Measurements from ENCODE around the gene PMFBP1. TPM values are rescaled to one million over a fixed set of nuclear protein-coding genes. Genes with fewer than 3 reads are reported as not detected.

PMFBP1 gene
- total RNA-seq, 4 donors from 2014 or later = 0.42 to 1.2 (median 0.51) TPM

- 83 to 94% methylated on average over 3 to 9 of the region's 9 CpGs for WGBS, 2 donors
These were observed 67.0 kb downstream of the PMFBP1 start for GRCh38 chr16:72104905-72105304.

DNA sequence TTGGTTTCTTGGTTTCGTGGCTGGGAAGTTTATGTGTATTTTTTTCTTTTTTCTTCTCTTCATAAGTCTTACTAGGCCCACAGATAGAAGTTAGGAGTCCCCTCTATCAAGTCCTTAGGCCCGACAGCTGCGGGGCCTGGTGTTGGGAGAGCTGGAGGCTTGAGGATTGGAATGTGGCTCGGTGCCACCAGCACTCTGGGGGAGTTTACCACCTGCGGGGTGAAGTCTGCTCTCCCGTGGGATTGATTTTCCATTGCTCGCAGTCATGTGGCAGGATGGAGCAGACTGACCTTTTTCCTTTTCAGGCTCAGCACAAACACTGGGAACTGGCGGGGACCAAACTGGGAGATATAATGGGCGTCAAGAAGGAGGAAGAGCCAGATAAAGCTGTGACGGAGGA, 70.8 kb downstream of the PMFBP1 start:
- TF ChIP-seq CTCF (IDR thresholded peaks at IDR 0.05) (no peak), EP300 (IDR thresholded peaks at IDR 0.05) (no peak), POLR2A (IDR thresholded peaks at IDR 0.05) (no peak)
- Histone ChIP-seq H3K4me3 (no peak overlapping the region), H3K27ac (no peak overlapping the region), H3K9me3 (no peaks in the 10 kb centered on the region), H3K27me3 (no peaks in the 10 kb centered on the region), H3K4me1 (peaks cover 0 to 2% (median 0%) of the 10 kb centered on the region in 4 donors), H3K36me3 (peaks cover 14 to 100% (median 65%) of the 10 kb centered on the region in 3 donors)
- DNase-seq (ENCODE audit: low spot score in 2 of 2) = no peak
- WGBS, 2 donors = 89 to 93% methylated on average over 10 of the region's 10 CpGs

More at GRCh38 chr16:72104905-72105304, 67.0 kb downstream of the PMFBP1 start:
- TF ChIP-seq CTCF (IDR thresholded peaks at IDR 0.05) (no peak), POLR2A (IDR thresholded peaks at IDR 0.05) (no peak), EP300 (IDR thresholded peaks at IDR 0.05) (no peak)
- DNase-seq (ENCODE audit: low spot score in 2 of 2) = no peak
- H3K36me3 ChIP-seq = peaks cover 20 to 100% (median 75%) of the 10 kb centered on the region in 3 donors
- H3K27me3 ChIP-seq = no peaks in the 10 kb centered on the region
- H3K4me1 ChIP-seq = no peaks in the 10 kb centered on the region
- no peaks in the 10 kb centered on the region for H3K9me3 ChIP-seq
- H3K27ac ChIP-seq = no peak overlapping the region
- H3K4me3 ChIP-seq = no peak overlapping the region

DNA sequence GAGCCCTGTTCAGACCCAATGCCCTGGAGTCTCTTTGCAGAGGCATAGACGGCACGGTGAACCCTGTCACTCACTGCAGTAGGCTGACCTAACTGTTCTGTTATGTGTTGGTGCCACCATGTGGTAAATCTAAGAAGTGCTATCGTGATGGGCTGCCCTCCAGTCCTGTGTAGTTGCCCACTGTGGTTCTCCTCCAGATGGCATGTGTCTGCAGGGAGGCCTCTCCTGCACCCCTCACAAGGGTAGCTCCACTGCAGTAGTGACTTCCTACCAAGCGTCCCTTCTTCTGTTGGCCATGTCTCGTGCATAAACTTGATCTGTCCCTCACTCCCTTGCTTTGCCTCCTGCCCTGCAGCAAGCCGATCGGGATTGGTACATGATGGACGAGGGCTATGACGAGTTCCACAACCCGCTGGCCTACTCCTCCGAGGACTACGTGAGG, 72.6 kb downstream of the PMFBP1 start:
- 63 to 64% methylated on average over 12 of the region's 12 CpGs for WGBS, 2 donors
- Histone ChIP-seq H3K4me1 (peaks cover 0 to 20% (median 11%) of the 10 kb centered on the region in 4 donors), H3K27ac (no peak overlapping the region), H3K36me3 (peaks cover 14 to 85% (median 53%) of the 10 kb centered on the region in 3 donors), H3K27me3 (no peaks in the 10 kb centered on the region), H3K4me3 (no peak overlapping the region), H3K9me3 (no peaks in the 10 kb centered on the region)
- DNase-seq (ENCODE audit: low spot score in 2 of 2) = peak in 1 of 2 donors; percentile 57
- TF ChIP-seq CTCF (IDR thresholded peaks at IDR 0.05) (peak; percentile 24 to 63 (median 46)), POLR2A (IDR thresholded peaks at IDR 0.05) (no peak)

DNA sequence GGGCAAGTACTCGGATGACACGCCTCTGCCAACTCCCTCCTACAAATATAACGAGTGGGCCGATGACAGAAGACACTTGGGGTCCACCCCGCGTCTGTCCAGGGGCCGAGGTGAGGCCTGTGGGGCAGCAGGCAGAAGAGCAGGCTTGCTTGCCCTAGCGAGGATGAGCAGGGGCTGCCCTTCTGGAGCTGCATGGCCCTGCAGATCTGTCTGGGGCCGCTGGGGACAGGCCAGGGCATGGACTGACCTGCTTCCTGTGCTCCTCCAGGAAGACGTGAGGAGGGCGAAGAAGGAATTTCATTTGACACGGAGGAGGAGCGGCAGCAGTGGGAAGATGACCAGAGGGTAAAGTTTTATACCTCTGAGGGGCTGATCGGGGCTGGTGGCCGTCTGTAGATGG, 73.0 kb downstream of the PMFBP1 start:
- Histone ChIP-seq H3K4me1 (peaks cover 0 to 23% (median 13%) of the 10 kb centered on the region in 4 donors), H3K36me3 (peaks cover 13 to 81% (median 50%) of the 10 kb centered on the region in 3 donors), H3K27ac (no peak overlapping the region), H3K27me3 (no peaks in the 10 kb centered on the region), H3K9me3 (no peaks in the 10 kb centered on the region), H3K4me3 (no peak overlapping the region)
- 80 to 84% methylated on average over 15 of the region's 15 CpGs for WGBS, 2 donors
- TF ChIP-seq CTCF (IDR thresholded peaks at IDR 0.05) (no peak), EP300 (IDR thresholded peaks at IDR 0.05) (no peak), POLR2A (IDR thresholded peaks at IDR 0.05) (no peak)
- no peak for DNase-seq (ENCODE audit: low spot score in 2 of 2)

- Histone ChIP-seq H3K4me1 (peaks cover 0 to 51% (median 22%) of the 10 kb centered on the region in 4 donors), H3K27me3 (no peaks in the 10 kb centered on the region), H3K36me3 (peaks cover 0 to 54% (median 17%) of the 10 kb centered on the region in 3 donors), H3K4me3 (peak overlapping the region; percentile 81 to 97 (median 85)), H3K9me3 (no peaks in the 10 kb centered on the region), H3K27ac (peak overlapping the region; percentile 81 to 95 (median 90))
- no peak for TF ChIP-seq CTCF (IDR thresholded peaks at IDR 0.05)
- TF ChIP-seq POLR2A (IDR thresholded peaks at IDR 0.05) = no peak
- TF ChIP-seq EP300 (IDR thresholded peaks at IDR 0.05) = no peak
- DNase-seq (ENCODE audit: low spot score in 2 of 2) = no peak
- 2% methylated on average over 11 of the region's 11 CpGs for WGBS, 2 donors
These were observed 77.7 kb downstream of the PMFBP1 start for GRCh38 chr16:72094266-72094610.

Data from tibial nerve (tissue), 4 donors.